Trophoblast cell (in vitro differentiated cells and primary cell): Measurements from ENCODE around the gene APBA1.

Experiments used
- DNase-seq, 2 donors: peaks; one replicate each; pipeline ENCODE4 v3.0.0-alpha.2; 2016
- H2AFZ ChIP-seq: 2 replicates; pipeline ENCODE4 v1.6.1; 2013; ENCODE audit warnings: low read length, moderate library complexity, mild to moderate bottlenecking; ENCODE audit not compliant: insufficient read depth, poor library complexity
- H2AK5ac ChIP-seq: 2 replicates; pipeline ENCODE4 v1.6.1; 2013; ENCODE audit warnings: mild to moderate bottlenecking, low read length
- H2BK120ac ChIP-seq: 2 replicates; pipeline ENCODE4 v1.6.1; 2013; ENCODE audit warnings: low read length, mild to moderate bottlenecking, moderate library complexity; ENCODE audit not compliant: insufficient read depth, poor library complexity
- H2BK12ac ChIP-seq: 2 replicates; pipeline ENCODE4 v1.6.1; 2013; ENCODE audit warnings: mild to moderate bottlenecking, low read length, moderate library complexity
- H2BK5ac ChIP-seq: 2 replicates; pipeline ENCODE4 v1.6.1; 2013; ENCODE audit warnings: low read length, low read depth, moderate library complexity, mild to moderate bottlenecking; ENCODE audit not compliant: poor library complexity
- H3K14ac ChIP-seq: 2 replicates; pipeline ENCODE4 v1.6.1; 2013; ENCODE audit warnings: mild to moderate bottlenecking, low read length
- H3K18ac ChIP-seq: 2 replicates; pipeline ENCODE4 v1.6.1; 2013; ENCODE audit warnings: mild to moderate bottlenecking, low read length
- H3K23ac ChIP-seq: 2 replicates; pipeline ENCODE4 v1.6.1; 2013; ENCODE audit warnings: low read length
- H3K27ac ChIP-seq: 2 replicates; pipeline ENCODE4 v1.5.1; 2013; ENCODE audit warnings: low read depth, mild to moderate bottlenecking, inconsistent platforms, low read length, moderate library complexity
- H3K27me3 ChIP-seq: 2 replicates; pipeline ENCODE4 v1.6.1; 2013; ENCODE audit warnings: inconsistent platforms, mild to moderate bottlenecking, low read length, moderate library complexity; ENCODE audit not compliant: insufficient read depth
- H3K36me3 ChIP-seq, 2 experiments: 1 replicate in 1 of 2; 2 replicates in 1 of 2; pipeline ENCODE4 v1.6.1; 2013; ENCODE audit warnings: low read length in 2 of 2, mild to moderate bottlenecking in 2 of 2, moderate library complexity in 1 of 2; ENCODE audit not compliant: insufficient read depth in 2 of 2, control insufficient read depth in 1 of 2
- H3K4ac ChIP-seq: 2 replicates; pipeline ENCODE4 v1.6.1; 2013; ENCODE audit warnings: low read depth, mild to moderate bottlenecking, low read length, moderate library complexity
- H3K4me1 ChIP-seq, 2 experiments: 1 replicate in 1 of 2; 2 replicates in 1 of 2; pipeline ENCODE4 v1.6.1; 2013; ENCODE audit warnings: low read length in 2 of 2, mild to moderate bottlenecking in 2 of 2, moderate library complexity in 1 of 2; ENCODE audit not compliant: insufficient read depth in 2 of 2, control insufficient read depth in 1 of 2
- H3K4me2 ChIP-seq: 2 replicates; pipeline ENCODE4 v1.6.1; 2013; ENCODE audit warnings: inconsistent platforms, mild to moderate bottlenecking, low read length, moderate library complexity
- H3K4me3 ChIP-seq: 2 replicates; pipeline ENCODE4 v1.5.1; 2013; ENCODE audit warnings: mild to moderate bottlenecking, low read depth, low read length, inconsistent platforms
- H3K79me1 ChIP-seq: one replicate; pipeline ENCODE4 v1.6.1; 2013; ENCODE audit warnings: low read length
- H3K79me2 ChIP-seq: 2 replicates; pipeline ENCODE4 v1.6.1; 2013; ENCODE audit warnings: low read length, mild to moderate bottlenecking; ENCODE audit not compliant: control insufficient read depth, insufficient read depth, poor library complexity
- H3K9ac ChIP-seq: 2 replicates; pipeline ENCODE4 v1.6.1; 2013; ENCODE audit warnings: mild to moderate bottlenecking, low read length
- H3K9me3 ChIP-seq: 2 replicates; pipeline ENCODE4 v1.6.1; 2013; ENCODE audit warnings: low read depth, mild to moderate bottlenecking, control low read depth, inconsistent platforms, low read length; ENCODE audit not compliant: insufficient read depth
- H4K12ac ChIP-seq: 2 replicates; pipeline ENCODE4 v1.6.1; 2013; ENCODE audit warnings: low read depth, mild to moderate bottlenecking, low read length, moderate library complexity
- H4K8ac ChIP-seq: 2 replicates; pipeline ENCODE4 v1.6.1; 2013; ENCODE audit warnings: low read depth, mild to moderate bottlenecking, low read length, moderate library complexity
- H4K91ac ChIP-seq: one replicate; pipeline ENCODE4 v1.6.1; 2013; ENCODE audit warnings: low read depth, mild to moderate bottlenecking, low read length, moderate library complexity
- WGBS: extraction: QIAGEN DNeasy Blood & Tissue Kit; methylation state at CpG from one replicate; pipeline ENCODE4 v1.1.7; 2013; ENCODE audit warnings: missing lambda C conversion rate; ENCODE audit not compliant: insufficient read length, insufficient coverage; ENCODE audit errors: extremely low coverage; 5-methylcytosine and 5-hydroxymethylcytosine counted together

APBA1 gene

DNA sequence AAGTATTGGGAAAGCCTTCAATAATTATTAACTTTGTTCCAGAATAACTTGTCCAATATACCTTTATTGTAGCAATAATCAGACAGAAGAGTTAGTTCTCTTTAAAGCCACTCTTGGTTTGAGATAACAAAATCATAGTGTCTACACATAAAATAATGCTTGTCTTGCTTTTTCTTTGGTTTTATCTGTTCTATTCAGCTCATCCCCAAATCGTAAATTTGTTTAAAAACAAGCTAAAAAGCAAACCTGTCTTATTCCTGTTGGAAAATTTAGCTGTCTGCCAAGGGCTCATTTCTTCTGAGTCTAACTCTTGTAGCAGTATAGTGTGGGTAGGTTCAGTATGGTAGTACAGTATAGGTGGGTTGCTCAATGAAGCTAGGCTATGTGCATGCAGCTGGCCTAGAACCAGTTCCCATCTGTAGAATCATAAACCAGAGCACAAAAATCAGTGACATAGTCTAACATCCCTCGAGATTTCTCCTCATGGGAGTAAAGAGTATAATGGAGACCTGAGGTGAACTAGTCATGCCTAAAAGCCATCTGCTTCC is 17.9 kb upstream of the APBA1 start:
- no peak overlapping the region for H4K12ac ChIP-seq
- H2BK5ac ChIP-seq = no peak overlapping the region
- no peak overlapping the region for H3K4me3 ChIP-seq
- H2BK12ac ChIP-seq = no peak overlapping the region
- no CpG with 5 or more reads among the region's 2 CpGs for WGBS
- H3K36me3 ChIP-seq = no peaks in the 10 kb centered on the region
- no peaks in the 10 kb centered on the region for H3K9me3 ChIP-seq
- no peaks in the 10 kb centered on the region for H3K79me2 ChIP-seq
- H4K8ac ChIP-seq = no peak overlapping the region
- H2AFZ ChIP-seq = no peak overlapping the region
- H3K27me3 ChIP-seq = no peaks in the 10 kb centered on the region
- no peaks in the 10 kb centered on the region for H3K79me1 ChIP-seq
- no peak overlapping the region for H3K18ac ChIP-seq
- no peak overlapping the region for H2AK5ac ChIP-seq
- no peaks in the 10 kb centered on the region for H3K4me1 ChIP-seq
- H2BK120ac ChIP-seq = no peak overlapping the region
- no peak overlapping the region for H3K27ac ChIP-seq
- no peak overlapping the region for H4K91ac ChIP-seq
- H3K4me2 ChIP-seq = no peak overlapping the region
- H3K9ac ChIP-seq = no peak overlapping the region
- no peak overlapping the region for H3K23ac ChIP-seq
- no peak overlapping the region for H3K4ac ChIP-seq
- no peak overlapping the region for H3K14ac ChIP-seq
- DNase-seq = no peak

DNA sequence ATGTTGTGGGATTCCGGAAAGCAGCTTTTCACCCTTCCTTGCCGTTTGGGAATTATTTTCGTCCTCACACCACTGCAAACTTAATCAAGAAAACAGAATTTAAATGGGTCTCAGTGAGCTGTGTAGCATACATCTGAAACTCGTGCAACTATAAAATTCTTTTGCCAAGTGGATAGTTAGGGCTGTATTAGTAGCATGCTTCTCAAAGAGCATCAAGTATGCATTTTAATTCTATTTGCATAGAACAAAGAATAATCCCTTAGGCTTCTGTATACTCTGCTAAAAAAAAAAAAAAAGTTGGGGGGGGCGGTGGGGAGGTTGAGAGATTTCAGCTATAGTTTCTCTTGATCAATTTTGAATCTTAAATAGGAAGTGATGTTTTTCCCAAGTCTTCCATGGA is 11.8 kb upstream of the APBA1 start:
- Histone ChIP-seq H3K79me2 (no peaks in the 10 kb centered on the region), H2AK5ac (no peak overlapping the region), H3K23ac (no peak overlapping the region), H2BK120ac (no peak overlapping the region), H3K27ac (no peak overlapping the region), H3K4ac (no peak overlapping the region), H3K79me1 (no peaks in the 10 kb centered on the region), H2BK12ac (no peak overlapping the region), H3K27me3 (no peaks in the 10 kb centered on the region), H3K36me3 (no peaks in the 10 kb centered on the region), H4K12ac (no peak overlapping the region), H3K4me3 (no peak overlapping the region), H4K91ac (no peak overlapping the region), H3K18ac (no peak overlapping the region), H2AFZ (no peak overlapping the region), H3K14ac (no peak overlapping the region), H2BK5ac (no peak overlapping the region), H4K8ac (no peak overlapping the region), H3K4me2 (no peak overlapping the region), H3K4me1 (no peaks in the 10 kb centered on the region), H3K9me3 (no peaks in the 10 kb centered on the region), H3K9ac (no peak overlapping the region)
- no CpG with 5 or more reads among the region's 5 CpGs for WGBS
- DNase-seq = no peak

DNA sequence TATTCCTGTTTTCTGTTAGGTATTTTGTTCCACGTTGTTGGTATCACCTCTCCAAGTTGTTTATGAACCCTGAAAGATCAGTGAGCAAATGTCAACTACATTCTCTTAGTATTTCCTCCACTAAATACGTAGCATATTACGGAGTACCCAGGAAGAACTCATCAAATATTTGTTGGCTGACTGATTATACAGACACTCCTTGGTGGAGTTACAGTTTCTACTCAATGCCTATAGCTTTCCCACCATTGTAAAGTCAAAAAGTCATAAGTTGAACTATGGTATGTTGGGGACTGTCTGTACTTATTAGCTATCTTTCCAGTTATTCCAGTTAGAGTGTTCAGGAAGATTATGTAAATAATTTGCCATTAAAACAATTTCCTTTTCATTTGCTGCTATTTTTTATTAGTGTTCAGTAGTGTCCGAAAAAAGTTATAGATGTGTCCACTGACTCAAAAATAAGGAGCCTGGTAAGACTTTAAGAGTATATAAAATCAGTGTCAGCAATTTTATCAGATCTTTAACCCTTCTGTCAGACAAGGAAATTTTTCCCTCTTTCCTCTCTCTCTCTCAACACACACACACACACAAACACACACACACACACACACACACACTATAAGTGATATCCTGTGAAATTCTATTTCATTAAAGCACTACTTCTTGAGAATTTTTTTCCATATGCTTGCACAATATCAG is 6.8 kb upstream of the APBA1 start:
- Histone ChIP-seq H3K14ac (no peak overlapping the region), H3K4me1 (no peaks in the 10 kb centered on the region), H3K27ac (no peak overlapping the region), H3K4ac (no peak overlapping the region), H3K4me3 (no peak overlapping the region), H3K27me3 (no peaks in the 10 kb centered on the region), H3K79me2 (no peaks in the 10 kb centered on the region), H2BK5ac (no peak overlapping the region), H3K23ac (no peak overlapping the region), H4K91ac (no peak overlapping the region), H4K8ac (no peak overlapping the region), H3K4me2 (no peak overlapping the region), H2BK12ac (no peak overlapping the region), H4K12ac (no peak overlapping the region), H2AFZ (no peak overlapping the region), H3K79me1 (no peaks in the 10 kb centered on the region), H3K18ac (no peak overlapping the region), H3K36me3 (no peaks in the 10 kb centered on the region), H2BK120ac (no peak overlapping the region), H2AK5ac (no peak overlapping the region), H3K9me3 (no peaks in the 10 kb centered on the region), H3K9ac (no peak overlapping the region)
- no CpG with 5 or more reads among the region's 4 CpGs for WGBS
- DNase-seq = peak; percentile 8 to 71

DNA sequence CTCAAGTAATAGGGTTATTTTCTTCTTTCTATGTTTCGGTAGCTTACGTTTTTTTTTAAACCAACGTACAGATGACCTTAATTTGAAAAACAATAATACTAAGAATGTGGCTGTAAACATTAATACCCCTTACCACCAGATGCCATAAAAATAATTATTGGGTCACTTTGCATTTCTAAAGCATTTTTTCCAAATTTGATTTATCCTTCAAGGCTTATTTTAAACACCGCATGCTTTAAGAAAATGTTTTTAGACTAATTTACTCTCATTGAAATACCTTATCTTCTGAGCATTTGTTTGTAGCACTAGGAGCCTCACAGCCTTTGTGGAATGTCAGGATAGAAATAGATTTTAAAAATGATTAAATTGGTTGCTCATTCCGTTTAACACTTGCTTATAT is 5.8 kb upstream of the APBA1 start:
- H2BK120ac ChIP-seq = no peak overlapping the region
- no peak overlapping the region for H3K14ac ChIP-seq
- H2BK12ac ChIP-seq = no peak overlapping the region
- no peaks in the 10 kb centered on the region for H3K79me2 ChIP-seq
- no peaks in the 10 kb centered on the region for H3K27me3 ChIP-seq
- no peak overlapping the region for H4K8ac ChIP-seq
- no peak overlapping the region for H3K4ac ChIP-seq
- H4K12ac ChIP-seq = no peak overlapping the region
- peak in 1 of 2 donors; percentile 11 for DNase-seq
- no peaks in the 10 kb centered on the region for H3K36me3 ChIP-seq
- H3K23ac ChIP-seq = no peak overlapping the region
- H3K4me1 ChIP-seq = peaks cover 0 to 2% of the 10 kb centered on the region in 2 experiments
- H3K27ac ChIP-seq = no peak overlapping the region
- H3K18ac ChIP-seq = no peak overlapping the region
- no peak overlapping the region for H2BK5ac ChIP-seq
- H3K9me3 ChIP-seq = no peaks in the 10 kb centered on the region
- WGBS = no CpG with 5 or more reads among the region's 5 CpGs
- H3K4me3 ChIP-seq = no peak overlapping the region
- H2AK5ac ChIP-seq = no peak overlapping the region
- H4K91ac ChIP-seq = no peak overlapping the region
- no peak overlapping the region for H3K9ac ChIP-seq
- no peak overlapping the region for H3K4me2 ChIP-seq
- H3K79me1 ChIP-seq = no peaks in the 10 kb centered on the region
- no peak overlapping the region for H2AFZ ChIP-seq
